ENCODE results near the gene MFSD1. TPM values are rescaled to one million over a fixed set of nuclear protein-coding genes. Genes with fewer than 3 reads are reported as not detected.

The MFSD1 gene, protein sequence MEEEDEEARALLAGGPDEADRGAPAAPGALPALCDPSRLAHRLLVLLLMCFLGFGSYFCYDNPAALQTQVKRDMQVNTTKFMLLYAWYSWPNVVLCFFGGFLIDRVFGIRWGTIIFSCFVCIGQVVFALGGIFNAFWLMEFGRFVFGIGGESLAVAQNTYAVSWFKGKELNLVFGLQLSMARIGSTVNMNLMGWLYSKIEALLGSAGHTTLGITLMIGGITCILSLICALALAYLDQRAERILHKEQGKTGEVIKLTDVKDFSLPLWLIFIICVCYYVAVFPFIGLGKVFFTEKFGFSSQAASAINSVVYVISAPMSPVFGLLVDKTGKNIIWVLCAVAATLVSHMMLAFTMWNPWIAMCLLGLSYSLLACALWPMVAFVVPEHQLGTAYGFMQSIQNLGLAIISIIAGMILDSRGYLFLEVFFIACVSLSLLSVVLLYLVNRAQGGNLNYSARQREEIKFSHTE
- total RNA-seq = 40.1 TPM

DNA sequence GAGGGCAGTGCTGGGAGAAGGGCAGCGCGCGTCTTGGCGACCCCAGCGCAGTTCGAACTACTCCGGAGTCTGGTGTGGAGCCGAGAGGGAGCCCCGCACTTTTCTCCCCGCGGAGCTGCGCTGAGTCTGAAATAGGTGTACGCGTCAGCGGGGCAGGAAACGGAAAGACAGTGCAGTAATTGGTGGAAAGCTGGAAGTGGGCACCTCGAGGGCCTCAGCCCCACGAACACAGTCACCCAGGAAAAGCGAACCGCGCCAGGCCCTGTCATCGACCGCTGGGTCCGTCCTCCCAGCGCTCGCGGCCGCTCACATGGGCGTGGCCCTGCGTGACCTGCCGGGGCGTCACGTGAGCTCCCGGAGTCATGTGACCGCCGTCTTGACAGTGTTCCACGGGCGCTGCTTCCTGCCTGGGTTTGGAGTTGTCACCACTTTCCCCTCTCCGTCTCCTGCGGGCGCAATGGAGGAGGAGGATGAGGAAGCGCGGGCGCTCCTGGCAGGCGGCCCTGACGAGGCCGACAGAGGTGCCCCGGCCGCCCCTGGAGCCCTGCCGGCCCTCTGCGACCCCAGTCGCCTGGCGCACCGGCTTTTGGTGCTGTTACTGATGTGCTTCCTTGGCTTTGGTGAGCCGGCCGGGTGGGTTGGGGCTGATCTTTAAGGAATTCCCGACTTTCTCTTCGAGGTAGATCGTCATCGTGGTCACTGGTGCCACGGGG is at the start of gene MFSD1:
Gene MFSD1, plus strand, starts transcription at position 359 of the 713 bp plus-strand sequence. Its CDS starts 99 bp downstream, at position 458.
- peak; percentile 98 for ATAC-seq

DNA sequence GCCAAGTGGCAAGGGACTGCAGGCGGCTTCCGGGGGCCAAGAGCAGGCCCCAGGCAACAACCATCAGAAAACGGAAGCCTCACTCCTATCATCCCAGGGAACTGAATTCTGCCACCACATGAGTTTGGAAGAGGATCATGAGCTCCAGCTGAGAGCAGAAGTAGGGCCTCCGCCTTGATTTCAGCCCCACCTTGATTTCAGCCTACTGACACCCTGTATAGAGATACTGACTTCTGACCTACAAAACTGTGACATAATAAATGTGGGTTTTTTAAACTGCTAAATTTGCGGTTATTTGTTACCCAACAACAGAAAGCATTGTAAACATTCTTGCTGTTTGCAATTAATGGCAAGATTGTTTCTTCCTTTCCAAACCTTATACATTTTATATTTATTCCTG is 48.0 kb upstream of the MFSD1 start:
- ATAC-seq = no peak

DNA sequence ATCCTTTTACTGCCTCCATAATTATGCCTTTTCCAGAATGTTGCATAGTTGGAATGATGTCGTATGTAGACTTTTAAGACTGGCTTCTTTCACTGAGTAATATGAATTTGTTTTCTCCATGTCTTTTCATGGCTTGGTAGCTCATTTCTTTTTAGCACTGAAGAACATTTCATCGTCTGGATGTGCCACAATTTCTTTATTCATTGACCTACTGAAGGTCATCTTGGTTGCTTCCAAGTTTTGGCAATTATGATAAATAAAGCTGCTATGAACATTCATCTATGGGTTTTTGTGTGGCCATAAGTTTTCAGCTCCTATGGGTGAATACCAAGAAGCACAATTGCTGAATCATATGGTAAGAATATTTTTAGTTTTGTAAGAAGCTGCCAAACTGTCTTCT is 46.4 kb upstream of the MFSD1 start:
- no peak for ATAC-seq

DNA sequence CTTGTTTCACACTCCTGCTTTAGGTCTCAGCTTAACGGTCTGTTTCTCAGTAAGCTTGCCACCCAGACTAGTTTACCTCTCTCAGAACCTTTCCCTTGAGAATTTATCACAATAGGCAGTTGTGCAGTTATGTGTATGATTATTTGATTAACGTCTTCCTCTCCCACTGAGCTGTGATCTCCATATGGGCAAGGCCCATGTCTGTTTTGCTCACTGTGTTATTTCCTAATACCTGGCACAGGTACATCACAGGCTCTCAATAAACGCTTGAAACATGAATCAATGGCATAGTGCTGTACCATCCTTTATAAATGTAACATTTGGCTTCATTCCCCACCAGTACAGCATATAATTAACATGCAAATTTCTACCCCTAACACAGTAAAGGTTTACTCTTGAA is 40.5 kb upstream of the MFSD1 start:
- no peak for ATAC-seq

DNA sequence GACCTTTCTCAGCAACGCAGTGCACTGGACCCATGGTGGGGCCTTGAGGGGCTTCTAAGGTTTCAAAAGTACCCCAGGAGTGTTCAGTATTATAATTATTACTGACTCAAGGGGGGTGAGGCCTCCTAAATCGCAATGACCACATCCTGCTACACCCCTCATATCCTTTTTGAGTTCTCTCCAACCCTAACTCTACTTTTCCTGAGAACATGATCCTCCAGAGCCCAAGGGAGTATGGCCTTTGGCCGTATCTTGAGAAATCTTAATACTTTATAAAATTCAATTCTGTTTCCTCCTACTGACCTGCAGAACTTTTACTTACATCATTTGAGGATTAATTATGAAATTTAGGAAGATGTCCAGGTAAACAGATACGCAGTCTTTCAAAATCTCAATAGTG is 39.2 kb upstream of the MFSD1 start:
- ATAC-seq = no peak

DNA sequence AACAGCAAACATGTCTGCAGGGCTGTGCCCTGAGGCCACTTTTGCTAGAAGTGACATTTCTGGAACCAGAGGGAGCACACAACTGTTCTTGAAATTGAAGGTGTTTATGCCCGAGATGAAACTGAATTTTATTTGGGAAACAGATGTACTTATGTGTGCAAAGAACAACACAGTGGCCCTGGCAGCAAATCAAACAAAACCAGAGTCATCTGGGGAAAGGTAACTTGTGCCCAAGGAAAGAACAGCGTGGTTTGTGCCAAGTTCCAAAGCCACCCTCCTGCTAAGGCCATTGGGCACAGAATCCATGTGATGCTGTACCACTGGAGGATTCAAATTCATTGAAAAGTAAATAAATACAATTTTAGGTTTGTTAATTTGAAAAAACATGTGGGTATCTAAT is 38.4 kb upstream of the MFSD1 start:
- ATAC-seq = no peak

DNA sequence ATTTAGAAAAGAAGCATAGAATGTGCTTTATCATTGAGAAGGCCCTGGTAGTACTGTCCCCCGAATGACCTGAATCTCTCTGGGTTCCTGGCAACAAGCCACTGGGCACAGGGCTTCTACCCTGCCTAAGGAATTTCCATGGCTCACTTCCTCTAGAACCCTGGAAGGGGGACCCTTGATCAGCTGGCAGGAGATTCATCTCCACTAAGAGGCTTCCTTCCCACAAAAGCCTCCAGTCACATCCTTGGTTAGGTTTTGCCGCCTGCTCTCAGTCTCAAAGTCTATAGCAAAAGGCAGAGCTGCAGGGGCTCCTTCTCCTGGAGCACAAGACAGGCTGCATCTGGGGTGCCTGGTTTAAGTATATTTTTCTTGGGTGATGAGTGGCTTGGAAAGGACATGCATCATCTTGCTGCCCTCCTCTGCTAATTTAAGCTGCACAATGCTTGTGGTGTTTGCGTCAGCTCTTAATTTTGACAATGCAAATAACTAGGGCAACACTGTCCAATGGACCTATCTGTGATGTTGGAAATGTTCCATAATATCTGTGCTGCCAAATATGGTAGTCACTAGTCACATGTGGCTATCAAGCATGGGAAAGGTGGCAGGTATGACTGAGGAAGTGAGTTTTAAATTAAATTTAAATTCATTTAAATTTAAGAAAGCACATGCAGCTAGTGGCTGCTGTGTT is 36.2 kb upstream of the MFSD1 start:
- no peak for ATAC-seq

DNA sequence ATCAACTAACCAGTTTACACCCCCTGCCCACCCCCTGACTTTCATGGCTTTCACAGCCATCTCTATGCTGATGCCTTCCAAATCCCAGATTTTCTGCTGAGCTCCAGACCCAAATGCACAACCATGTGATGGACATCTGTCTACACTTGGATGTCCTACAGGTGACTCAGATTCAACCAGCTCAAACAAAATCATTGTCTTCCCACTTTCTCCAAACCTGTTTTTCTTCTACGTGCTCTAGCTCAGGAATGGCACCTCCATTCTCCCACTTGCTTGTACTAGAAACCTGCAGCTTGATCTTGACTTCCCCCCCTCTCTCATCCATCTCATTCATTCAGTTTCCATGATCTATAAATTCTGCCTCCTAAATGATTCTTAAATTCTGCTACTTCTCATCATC is 35.5 kb upstream of the MFSD1 start:
- peak; percentile 72 for ATAC-seq

DNA sequence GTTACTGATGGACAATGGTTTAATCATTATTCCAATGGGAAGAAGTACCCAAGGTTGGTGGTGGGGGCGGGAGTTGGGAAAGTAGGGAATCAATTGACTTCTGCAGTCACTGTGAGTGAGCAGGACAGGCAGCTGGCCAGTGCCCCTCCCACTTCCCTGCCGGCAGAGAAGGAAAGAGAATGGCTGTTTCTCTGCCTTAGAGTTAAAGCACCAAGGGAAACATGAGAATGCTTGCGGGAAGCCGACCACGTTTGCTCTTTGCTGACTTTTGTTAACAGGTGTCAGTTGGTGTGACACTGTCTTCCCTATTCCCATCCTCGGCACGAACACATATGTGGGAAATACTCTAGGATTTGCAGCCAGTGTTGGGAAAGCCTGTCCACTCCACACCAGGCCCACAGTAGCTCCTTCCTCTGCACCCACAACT is 33.5 kb upstream of the MFSD1 start:
- ATAC-seq = peak; percentile 13

DNA sequence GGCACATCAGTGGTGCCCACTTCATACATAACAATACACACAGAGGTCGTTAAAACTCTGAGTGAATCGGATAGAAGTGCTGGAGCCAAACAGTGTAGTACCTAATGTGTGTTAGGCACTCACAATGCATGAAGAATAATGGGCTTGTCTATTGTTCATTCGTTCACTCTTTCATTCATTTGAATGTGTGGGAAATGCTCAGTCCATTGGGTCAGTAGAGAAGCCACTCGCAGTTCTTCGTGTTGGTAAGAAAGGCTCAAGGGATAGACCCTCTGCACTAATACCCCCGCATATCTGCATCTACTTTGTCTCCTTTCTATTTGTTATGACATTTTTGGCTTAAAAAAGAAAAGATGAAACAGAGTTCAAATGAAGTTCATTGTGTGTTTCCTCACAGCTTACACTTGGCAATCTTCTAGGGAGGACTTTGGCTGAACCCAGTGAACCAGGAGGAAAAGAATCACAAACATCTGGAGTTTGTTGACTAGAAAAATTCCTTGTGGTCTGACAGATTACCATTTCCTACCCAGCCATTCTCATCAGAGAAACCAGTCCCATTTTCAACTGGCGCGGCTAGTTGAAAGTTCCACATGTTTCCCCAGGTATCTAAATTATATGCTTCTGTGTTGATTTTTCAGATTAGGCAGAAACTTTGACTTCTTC is 32.8 kb upstream of the MFSD1 start:
- peak; percentile 42 for ATAC-seq

DNA sequence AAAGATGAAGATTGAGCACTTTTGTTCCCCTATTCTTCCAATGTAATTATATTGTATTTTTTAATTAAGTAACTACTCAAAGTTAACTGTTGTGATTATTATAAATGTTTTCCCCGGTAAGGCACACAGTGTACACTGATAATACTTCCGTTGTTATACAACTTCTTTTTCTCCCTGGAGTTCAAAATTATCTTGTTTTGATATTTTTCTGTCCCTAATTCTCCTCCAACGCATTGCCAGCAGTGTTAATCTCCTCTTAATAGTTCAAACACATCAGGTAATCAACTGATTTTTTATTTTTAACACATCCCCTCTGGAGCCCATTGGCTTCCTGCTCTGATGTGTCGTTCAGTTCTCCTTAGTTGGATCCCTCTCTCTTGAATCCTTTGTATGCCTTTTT is 32.3 kb upstream of the MFSD1 start:
- ATAC-seq = no peak

DNA sequence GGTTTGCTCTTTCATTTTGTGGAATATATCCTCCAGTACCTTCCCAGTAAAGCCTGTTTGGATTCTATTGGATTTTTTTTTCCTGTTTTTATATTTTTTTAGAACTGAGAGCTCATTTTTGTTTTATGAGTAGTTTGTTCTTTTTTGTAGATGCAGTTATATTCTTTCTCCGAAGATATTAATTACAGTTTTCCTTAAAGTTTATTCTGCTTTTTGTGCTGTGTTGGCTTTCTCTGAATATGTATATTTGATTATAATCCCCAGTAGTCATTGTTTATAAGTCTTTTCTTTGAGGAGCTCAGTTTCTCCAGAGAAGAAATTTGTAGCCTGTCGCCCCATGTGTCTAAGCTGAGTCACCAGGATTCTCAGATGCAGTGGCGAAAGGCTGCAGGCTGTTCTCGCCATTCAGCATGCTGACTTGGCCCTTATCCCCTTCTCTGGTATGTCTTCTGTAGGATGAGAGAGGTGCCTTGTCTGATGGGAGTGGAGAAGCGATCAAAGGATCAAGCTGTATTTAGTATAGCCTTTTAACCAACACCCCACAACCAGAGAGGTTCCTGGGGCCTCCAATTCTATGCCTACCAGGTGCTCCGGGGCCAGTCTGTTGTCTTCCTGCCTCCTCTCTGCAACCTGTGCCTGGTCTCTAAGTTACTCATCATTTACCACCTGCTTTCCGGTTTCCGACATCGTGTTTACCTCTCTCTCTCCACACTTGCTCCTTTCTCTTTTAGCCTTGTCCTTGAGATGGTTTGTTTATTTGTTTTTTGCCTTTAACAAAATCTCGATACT is 31.7 kb upstream of the MFSD1 start:
- ATAC-seq = peak; percentile 30

DNA sequence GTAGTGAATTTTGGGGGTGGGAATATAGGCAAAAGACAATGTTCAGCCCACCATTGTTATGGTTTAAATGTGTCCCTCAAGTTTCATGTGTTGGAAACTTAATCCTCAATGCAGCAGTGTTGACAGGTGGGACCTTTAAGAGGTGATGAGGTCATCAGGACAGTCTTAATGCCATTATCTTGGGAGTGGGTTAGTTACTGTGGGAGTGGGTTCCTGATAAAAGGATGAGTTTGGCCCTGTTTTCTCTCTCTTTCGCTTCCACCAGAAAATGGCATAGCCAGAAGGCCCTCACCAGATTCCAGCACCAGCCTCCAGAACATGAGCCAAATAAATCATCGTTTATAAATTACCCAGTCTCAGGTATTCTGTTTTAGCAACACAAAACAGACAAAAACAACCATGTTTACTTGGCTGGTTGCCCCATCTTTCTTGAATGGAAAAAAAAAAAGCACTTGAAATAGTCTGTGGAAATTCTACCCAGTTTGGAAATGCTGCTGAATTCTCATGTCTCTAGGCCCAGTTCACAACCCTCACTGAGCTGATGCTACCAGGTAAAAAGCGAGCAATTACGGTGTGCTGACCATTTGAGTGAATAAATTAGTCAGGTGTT is 31.0 kb upstream of the MFSD1 start:
- no peak for ATAC-seq

DNA sequence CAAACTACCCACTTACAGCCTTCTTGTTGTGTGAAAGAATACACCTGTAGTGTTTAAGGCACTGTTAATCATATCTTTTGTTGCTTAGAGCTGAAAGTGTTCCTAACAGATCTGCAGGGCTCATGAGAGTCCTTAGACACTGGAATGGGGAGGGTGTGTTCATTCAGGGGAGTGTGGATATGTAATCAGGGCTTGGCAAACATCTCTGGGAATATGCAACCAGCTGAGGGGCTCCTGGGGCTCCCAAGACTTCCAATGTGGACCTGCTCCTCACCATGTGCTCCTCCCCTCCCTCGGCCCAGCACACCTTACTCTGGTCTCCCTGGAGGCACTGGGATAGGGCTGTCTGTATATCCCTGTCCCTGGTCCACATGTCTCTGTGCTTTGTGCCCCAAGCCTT is 30.3 kb upstream of the MFSD1 start:
- ATAC-seq = no peak

DNA sequence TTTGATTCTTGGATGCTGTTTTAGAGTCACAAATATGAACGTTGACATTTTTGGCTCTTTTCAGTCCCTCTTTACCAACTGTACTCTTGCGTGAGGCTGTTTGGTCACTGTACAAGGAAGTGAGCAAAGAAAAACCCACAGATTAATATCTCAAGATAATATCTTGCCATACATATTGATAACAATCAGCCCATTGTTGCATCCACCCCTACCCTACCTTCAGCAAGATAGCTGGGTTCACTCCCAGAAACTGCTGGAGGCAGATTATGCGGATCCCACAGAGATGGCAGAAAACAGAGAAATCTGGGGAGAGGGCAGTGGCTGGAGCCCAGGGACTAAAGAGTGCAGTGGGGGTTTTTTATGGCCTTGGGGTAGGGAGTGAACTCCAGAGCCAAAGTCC is 29.9 kb upstream of the MFSD1 start:
- ATAC-seq = no peak

DNA sequence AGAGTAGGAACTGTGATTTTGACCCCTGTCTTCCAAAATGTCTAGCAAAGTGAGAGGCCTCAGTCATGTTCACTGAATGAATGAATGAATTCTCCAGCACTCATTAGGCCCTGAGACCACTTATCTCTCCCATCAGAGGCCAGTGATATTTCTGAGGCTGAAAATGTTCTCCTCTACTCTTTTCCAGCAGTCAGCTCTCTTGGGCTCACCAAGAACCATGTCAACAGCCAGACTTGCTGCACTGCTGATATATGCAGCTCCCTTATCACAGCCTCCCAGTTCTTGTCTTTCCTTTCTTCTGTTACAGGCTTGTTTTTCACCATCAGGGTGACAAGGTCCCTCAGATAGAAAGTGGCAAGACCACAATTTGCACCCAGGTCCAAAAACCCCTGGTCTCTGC is 28.7 kb upstream of the MFSD1 start:
- no peak for ATAC-seq

DNA sequence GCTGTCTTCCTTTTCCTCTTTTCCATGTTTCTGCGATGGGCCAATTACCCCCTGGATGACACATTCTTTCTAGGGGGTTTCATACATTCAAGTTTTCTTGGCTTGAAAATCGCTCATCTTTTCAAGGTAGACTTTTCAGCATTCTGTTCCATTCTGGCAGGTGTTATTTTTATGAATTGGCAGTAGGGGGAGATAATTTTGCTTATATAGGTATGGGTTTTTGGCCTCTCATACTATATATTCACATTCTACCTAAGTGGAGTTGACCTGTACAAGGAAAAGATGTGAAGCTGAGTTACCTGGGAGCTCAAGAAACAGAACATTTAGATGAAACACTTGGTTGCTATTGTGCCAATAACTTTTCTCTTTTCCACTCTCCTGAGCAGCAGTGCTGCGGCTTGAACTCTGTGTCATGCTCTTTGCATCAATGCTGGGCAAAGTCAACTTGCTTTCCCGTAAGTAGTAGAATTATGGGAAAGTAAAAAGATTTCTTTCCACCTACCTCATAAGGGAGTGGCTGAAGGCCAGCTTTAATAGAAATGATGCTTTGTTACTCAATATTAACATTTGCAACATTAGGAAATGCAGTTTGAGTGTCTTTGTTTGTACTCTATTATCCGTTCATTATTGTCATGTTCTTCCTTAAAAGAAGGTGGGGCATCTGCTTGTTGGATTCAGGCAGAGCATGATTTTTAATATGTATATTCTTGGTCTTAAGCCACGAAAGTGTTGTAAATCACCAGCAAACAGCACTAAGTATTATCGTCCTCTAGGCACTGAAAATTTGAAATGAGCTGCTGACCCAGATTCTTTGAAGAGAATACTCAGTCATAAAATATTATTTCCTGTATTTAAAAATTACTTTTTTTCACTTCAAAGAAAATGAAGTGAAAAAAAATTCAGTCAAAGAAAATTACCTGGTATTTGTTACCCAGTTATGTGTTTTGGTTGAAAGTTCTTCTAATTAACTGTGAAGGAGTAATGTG is 27.7 kb upstream of the MFSD1 start:
- peak; percentile 50 for ATAC-seq

DNA sequence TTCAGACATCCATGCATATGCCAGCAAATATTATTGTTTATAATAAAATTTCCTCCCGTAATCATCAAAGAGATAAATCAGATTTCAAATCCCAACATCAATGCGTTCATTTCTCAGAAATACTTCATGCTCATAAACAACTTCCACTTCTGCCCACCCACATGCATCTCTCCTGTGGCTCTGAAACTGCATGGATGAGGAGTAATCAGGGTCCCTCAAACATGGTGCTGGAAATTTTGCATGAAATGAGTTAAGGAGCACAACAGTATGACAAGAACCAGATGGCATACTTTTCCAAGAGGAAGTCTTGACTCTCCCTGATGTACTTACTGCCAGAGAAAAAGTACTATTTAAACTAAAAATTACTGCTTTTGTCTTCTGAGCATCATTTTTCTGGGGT is 26.9 kb upstream of the MFSD1 start:
- ATAC-seq = no peak

DNA sequence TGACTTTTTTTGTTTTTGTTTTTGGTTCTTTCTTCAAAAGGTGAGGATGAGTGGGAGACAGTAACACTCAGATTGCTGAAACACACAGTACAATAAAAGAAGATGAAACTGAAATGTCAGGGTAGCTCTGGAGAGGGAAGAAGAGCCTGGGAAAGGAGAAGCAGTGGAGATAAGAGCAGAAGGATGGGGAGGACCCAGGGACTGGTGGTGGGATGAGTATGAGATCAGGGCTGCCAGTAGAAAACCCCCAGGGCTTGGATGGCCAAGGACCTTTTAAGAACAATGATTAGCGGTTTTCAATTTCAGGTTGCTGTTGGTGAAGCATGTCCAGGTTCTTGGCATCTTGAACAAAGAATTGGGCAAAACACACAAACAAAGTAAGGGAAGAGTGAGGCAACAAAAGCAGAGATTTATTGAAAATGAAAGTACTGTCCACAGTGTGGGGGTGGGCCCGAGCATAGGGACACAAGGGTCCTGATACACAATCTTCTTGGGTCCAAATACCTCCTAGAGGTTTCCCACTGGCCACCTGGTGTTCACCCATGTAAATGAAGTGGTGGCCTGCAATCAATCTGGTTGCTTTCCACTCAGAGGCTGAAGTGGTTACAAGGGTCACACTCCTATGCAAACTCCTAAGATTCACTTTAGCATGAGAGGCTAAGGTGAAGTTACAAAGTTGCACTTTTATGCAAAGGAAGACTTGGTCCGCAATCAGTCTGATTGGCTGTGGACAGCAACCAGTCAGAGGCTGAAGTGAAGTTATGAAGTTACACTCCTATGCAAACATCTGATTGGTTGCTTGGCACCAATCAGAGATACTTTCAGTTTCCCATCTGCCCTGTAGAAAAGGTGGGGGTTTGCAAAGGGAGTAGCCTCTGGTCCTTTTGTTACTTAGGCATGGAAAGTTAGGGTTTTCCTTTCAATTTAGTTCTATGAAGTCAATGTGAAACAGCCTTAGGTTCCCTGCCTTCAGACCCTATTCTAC is 26.1 kb upstream of the MFSD1 start:
- no peak for ATAC-seq

All from esophagus mucosa (tissue), 1 donor.